ENCODE data around the gene TRIM75. TPM values are rescaled to one million over a fixed set of nuclear protein-coding genes. Genes with fewer than 3 reads are reported as not detected.
A peak's percentile ranks its signal among the peaks of the same experiment; 100 is the strongest.

TRIM75 gene
- total RNA-seq (2014; rRNA removed; shearing (Covaris generic)) (not detected in 2 replicates), polyA plus RNA-seq (2016; fragmentation: Nextera tagmentation; extraction: Ambion mirVana) (not detected in 2 replicates)
- long read RNA-seq: 0 reads

DNA sequence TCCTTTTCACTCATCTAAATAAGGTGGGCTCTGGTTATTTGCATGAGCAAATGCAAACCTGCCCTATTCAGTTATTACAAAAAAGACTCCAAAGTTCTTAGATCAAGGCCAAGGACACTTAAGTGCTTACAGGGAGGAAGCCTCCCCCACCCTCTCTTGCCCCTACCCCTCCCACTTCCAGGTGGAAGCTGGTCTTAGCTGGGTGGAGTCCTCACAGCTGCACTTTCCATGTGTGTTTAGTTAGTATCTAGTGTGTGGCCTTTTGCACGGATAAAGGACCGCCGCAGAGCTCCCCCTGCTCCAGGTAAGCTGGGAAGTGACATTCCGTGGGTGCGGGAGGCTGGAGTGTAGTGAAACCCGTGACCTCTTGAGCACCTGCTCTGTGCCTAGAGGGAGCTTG, at the start of gene TRIM75:
TSS of gene TRIM75 (plus strand) at position 222 of the 400 bp plus-strand sequence. CDS start 5,282 bp downstream, outside the sequence.
- Mint-ChIP-seq H3K27ac (no peak within 1 kb of the TSS), H3K4me1 (no peaks in the 10 kb centered on the region; the same call in 2 of the 3 replicates), H3K9me3 (no peaks in the 10 kb centered on the region), H3K4me3 (no peak within 1 kb of the TSS), H3K36me3 (ENCODE audit: low read depth) (no peaks in the 10 kb centered on the region), H3K27me3 (ENCODE audit: insufficient read depth, low read depth, poor library complexity) (peaks cover 5% of the 10 kb centered on the region)
- Histone ChIP-seq H3K27ac (ENCODE audit: low read depth) (no peak within 1 kb of the TSS), H3K4me1 (ENCODE audit: insufficient read depth) (no peaks in the 10 kb centered on the region), H3K4me2 (no peak within 1 kb of the TSS), H3K27me3 (ENCODE audit: insufficient read depth) (no peaks in the 10 kb centered on the region), H2AFZ (peak within 1 kb of the TSS; percentile 66), H3K79me2 (replicated peaks; ENCODE audit: insufficient read depth) (no peaks in the 10 kb centered on the region), H4K20me1 (replicated peaks; ENCODE audit: insufficient read depth) (no peaks in the 10 kb centered on the region), H3K4me3 (no peak within 1 kb of the TSS), H3F3A (replicated peaks; ENCODE audit: low read depth) (no peaks in the 10 kb centered on the region), H3K9me2 (ENCODE audit: insufficient read depth) (no peaks in the 10 kb centered on the region), H3K36me3 (ENCODE audit: insufficient read depth) (no peaks in the 10 kb centered on the region)
- TF ChIP-seq POLR2AphosphoS5 (IDR thresholded peaks at IDR 0.05; ENCODE audit: low read depth) (no peak), ZNF462 (CRISPR knock-in tag; IDR thresholded peaks at IDR 0.05) (no peak), CTCF (conservative IDR thresholded peaks at IDR 0.05; ENCODE audit: low read depth in 2 of 2) (no peak), STAT1 (IDR thresholded peaks at IDR 0.05; ENCODE audit: unreplicated experiment) (no peak), NANOG (IDR thresholded peaks at IDR 0.05; ENCODE audit: borderline replicate concordance) (no peak), ZNF331 (CRISPR knock-in tag; IDR thresholded peaks at IDR 0.05; ENCODE audit: low read depth) (no peak)
- ATAC-seq: no peak
- DNase-seq (ENCODE audit: low spot score): no peak

Measured in GM23338 (cell line).